CD4-positive, CD25-positive, alpha-beta regulatory T cell (primary cell): ENCODE results near the gene TIGAR. TPM values are rescaled to one million over a fixed set of nuclear protein-coding genes. Genes with fewer than 3 reads are reported as not detected.

Experiments used
- ATAC-seq, 2 donors: fragments of 150-1000 bp; cut with Tn5 transposase; one replicate each; pipeline ENCODE4 v1.10.0; 2021; ENCODE audit warnings: low read depth in 2 of 2, moderate number of reproducible peaks in 2 of 2, moderate library complexity in 1 of 2
- DNase-seq, 3 donors: peaks; one replicate each; pipeline versions ENCODE4 v3.0.0 to v3.0.0-alpha.2; 2012 to 2022; ENCODE audit warnings: mixed read lengths in 1 of 3
- H3K27ac ChIP-seq: one replicate; pipeline ENCODE4 v1.7.0; 2013; ENCODE audit warnings: mild to moderate bottlenecking, low read length; ENCODE audit not compliant: insufficient read depth, poor library complexity, severe bottlenecking
- H3K27me3 ChIP-seq: one replicate; pipeline ENCODE4 v1.7.0; 2013; ENCODE audit warnings: low read length; ENCODE audit not compliant: control insufficient read depth, insufficient read depth
- H3K36me3 ChIP-seq: one replicate; pipeline ENCODE4 v1.7.0; 2013; ENCODE audit warnings: mild to moderate bottlenecking, low read length, moderate library complexity; ENCODE audit not compliant: control insufficient read depth, insufficient read depth
- H3K4me1 ChIP-seq: 2 replicates; pipeline ENCODE4 v1.7.0; 2013; ENCODE audit warnings: mild to moderate bottlenecking, low read length; ENCODE audit not compliant: insufficient read depth, control insufficient read depth, poor library complexity, severe bottlenecking
- H3K4me3 ChIP-seq: one replicate; pipeline ENCODE4 v1.7.0; 2013; ENCODE audit warnings: low read depth, mild to moderate bottlenecking, low read length, moderate library complexity
- H3K9me3 ChIP-seq, 2 experiments: 1 replicate in 1 of 2; 2 replicates in 1 of 2; pipeline ENCODE4 v1.7.0; 2013; ENCODE audit warnings: low read length in 2 of 2, mild to moderate bottlenecking in 1 of 2, moderate library complexity in 1 of 2; ENCODE audit not compliant: control insufficient read depth in 2 of 2
- H3K27ac Mint-ChIP-seq, 3 donors: one replicate each; pipeline ENCODE4 v1.8.0; 2020 to 2022; ENCODE audit warnings: mild to moderate bottlenecking in 3 of 3, mixed read lengths in 3 of 3, moderate library complexity in 2 of 3
- H3K27me3 Mint-ChIP-seq: one replicate; pipeline ENCODE4 v1.8.0; 2022; ENCODE audit warnings: mild to moderate bottlenecking, mixed read lengths
- H3K36me3 Mint-ChIP-seq: one replicate; pipeline ENCODE4 v1.8.0; 2020; ENCODE audit warnings: mixed read lengths
- H3K4me1 Mint-ChIP-seq, 4 donors: one replicate each; pipeline ENCODE4 v1.8.0; 2020 to 2022; ENCODE audit warnings: mixed read lengths in 4 of 4, mild to moderate bottlenecking in 1 of 4
- H3K4me3 Mint-ChIP-seq, 4 donors: one replicate each; pipeline ENCODE4 v1.8.0; 2020 to 2022; ENCODE audit warnings: mild to moderate bottlenecking in 4 of 4, mixed read lengths in 4 of 4, moderate library complexity in 3 of 4
- H3K9me3 Mint-ChIP-seq, 7 donors: one replicate each; pipeline ENCODE4 v1.8.0; 2020 to 2022; ENCODE audit warnings: mixed read lengths in 7 of 7, mild to moderate bottlenecking in 3 of 7, moderate library complexity in 2 of 7
- polyA plus RNA-seq, 4 donors: library from polyadenylated mRNA; unstranded; fragments of 300-500 nt; fragmentation: Illumina TruSeq; gene quantifications; one replicate each; pipeline ENCODE4 v1.2.3, GENCODE V29; 2021
- total RNA-seq: library from RNA; stranded (reverse); gene quantifications from one replicate; pipeline ENCODE4 v1.2.3, GENCODE V29; 2022

TIGAR gene
- total and polyA plus RNA-seq, 5 donors from 2014 or later, result 2.1 to 13.3 (median 6.1) TPM

DNA sequence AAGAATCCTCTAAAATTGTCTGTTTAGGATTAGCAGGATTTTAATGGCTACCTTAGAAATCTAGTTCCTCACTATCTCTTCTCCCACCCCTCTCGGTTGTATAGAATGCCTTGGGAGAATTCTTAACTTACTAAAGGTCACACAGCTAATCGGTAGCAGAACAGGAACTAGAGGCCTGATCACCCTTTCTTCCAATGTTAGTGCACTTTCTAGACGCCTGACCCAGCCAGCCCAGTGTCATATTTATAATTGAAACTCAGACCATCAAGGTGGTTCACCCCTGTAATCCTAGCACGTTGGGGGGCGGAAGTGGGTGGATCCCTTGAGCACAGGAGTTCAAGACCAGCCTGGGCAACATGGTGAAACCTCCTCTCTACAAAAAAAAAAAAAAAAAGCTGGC is 1.7 kb downstream of the TIGAR start:
- Histone ChIP-seq H3K4me3 (peak overlapping the region; percentile 33), H3K36me3 (no peaks in the 10 kb centered on the region), H3K27ac (no peak overlapping the region), H3K27me3 (no peaks in the 10 kb centered on the region), H3K4me1 (peaks cover 21% of the 10 kb centered on the region), H3K9me3 (no peaks in the 10 kb centered on the region)
- ATAC-seq (no peak), DNase-seq (no peak)
- H3K27me3 Mint-ChIP-seq, result no peaks in the 10 kb centered on the region
- peak overlapping the region; percentile 73 to 96 (median 90) for H3K4me3 Mint-ChIP-seq
- H3K36me3 Mint-ChIP-seq, result peaks cover 7% of the 10 kb centered on the region
- peaks cover 29 to 58% (median 45%) of the 10 kb centered on the region in 4 donors for H3K4me1 Mint-ChIP-seq
- H3K27ac Mint-ChIP-seq, result peak overlapping the region in 2 of 3 donors; percentile 5 to 38
- no peaks in the 10 kb centered on the region for H3K9me3 Mint-ChIP-seq

DNA sequence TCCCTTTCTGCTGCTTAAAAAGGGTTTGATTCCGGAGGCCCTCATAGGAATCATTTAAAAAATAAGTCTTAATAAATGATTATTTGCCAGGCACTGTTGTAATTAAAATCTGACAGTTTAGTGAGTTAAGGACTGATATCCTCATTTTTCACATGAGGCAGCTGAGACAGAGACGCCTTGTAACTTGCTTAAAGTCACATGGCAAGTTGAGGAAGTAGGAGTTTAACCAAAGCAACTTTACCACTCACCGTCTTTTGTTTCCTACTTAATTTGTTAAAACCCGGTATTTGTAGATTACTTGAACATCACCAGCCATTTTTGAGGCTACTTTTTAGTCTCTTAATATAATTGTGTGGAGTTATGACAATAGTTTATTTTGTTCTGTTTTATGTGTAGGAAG is 2.4 kb downstream of the TIGAR start:
- DNase-seq (no peak), ATAC-seq (no peak)
- H3K27ac ChIP-seq, result no peak overlapping the region
- no peaks in the 10 kb centered on the region for H3K27me3 ChIP-seq
- H3K4me3 ChIP-seq, result peak overlapping the region; percentile 57
- no peaks in the 10 kb centered on the region for H3K36me3 ChIP-seq
- Mint-ChIP-seq H3K27me3 (no peaks in the 10 kb centered on the region), H3K36me3 (peaks cover 7% of the 10 kb centered on the region), H3K27ac (peak overlapping the region; percentile 5 to 38 (median 20)), H3K4me1 (peaks cover 29 to 58% (median 46%) of the 10 kb centered on the region in 4 donors), H3K9me3 (no peaks in the 10 kb centered on the region), H3K4me3 (peak overlapping the region; percentile 27 to 96 (median 84))
- peaks cover 21% of the 10 kb centered on the region for H3K4me1 ChIP-seq
- H3K9me3 ChIP-seq, result no peaks in the 10 kb centered on the region

- no peak for DNase-seq
- H3K36me3 ChIP-seq, result peaks cover under 1% of the 10 kb centered on the region
- H3K9me3 ChIP-seq, result no peaks in the 10 kb centered on the region
- Mint-ChIP-seq H3K27me3 (no peaks in the 10 kb centered on the region), H3K4me3 (peak overlapping the region in 1 of 4 donors; percentile 89), H3K36me3 (peaks cover 10% of the 10 kb centered on the region), H3K4me1 (peaks cover 33 to 60% (median 47%) of the 10 kb centered on the region in 4 donors), H3K9me3 (no peaks in the 10 kb centered on the region), H3K27ac (no peak overlapping the region)
- ATAC-seq, result no peak
- no peak overlapping the region for H3K27ac ChIP-seq
- H3K4me1 ChIP-seq, result peaks cover 21% of the 10 kb centered on the region
- H3K4me3 ChIP-seq, result no peak overlapping the region
- no peaks in the 10 kb centered on the region for H3K27me3 ChIP-seq
Observed at GRCh38 chr12:4324366-4324765, 3.4 kb downstream of the TIGAR start.

GRCh38 chr12:4325966-4326365 is 5.0 kb downstream of the TIGAR start:
- Histone ChIP-seq H3K36me3 (peaks cover 10% of the 10 kb centered on the region), H3K27ac (no peak overlapping the region), H3K27me3 (no peaks in the 10 kb centered on the region), H3K4me1 (peaks cover 13% of the 10 kb centered on the region), H3K4me3 (no peak overlapping the region), H3K9me3 (no peaks in the 10 kb centered on the region)
- ATAC-seq (no peak), DNase-seq (no peak)
- Mint-ChIP-seq H3K4me1 (peaks cover 36 to 53% (median 45%) of the 10 kb centered on the region in 4 donors), H3K9me3 (no peaks in the 10 kb centered on the region), H3K27me3 (no peaks in the 10 kb centered on the region), H3K4me3 (peak overlapping the region in 2 of 4 donors; percentile 58 to 62), H3K36me3 (peaks cover 15% of the 10 kb centered on the region), H3K27ac (peak overlapping the region in 2 of 3 donors; percentile 5 to 58)

- Mint-ChIP-seq H3K27me3 (no peaks in the 10 kb centered on the region), H3K4me1 (peaks cover 36 to 42% (median 41%) of the 10 kb centered on the region in 4 donors), H3K36me3 (peaks cover 18% of the 10 kb centered on the region), H3K9me3 (no peaks in the 10 kb centered on the region), H3K4me3 (no peak overlapping the region), H3K27ac (peak overlapping the region in 1 of 3 donors; percentile 39)
- no peak for ATAC-seq
- H3K27me3 ChIP-seq, result no peaks in the 10 kb centered on the region
- H3K27ac ChIP-seq, result no peak overlapping the region
- DNase-seq, result no peak
- H3K4me1 ChIP-seq, result peaks cover 13% of the 10 kb centered on the region
- H3K9me3 ChIP-seq, result no peaks in the 10 kb centered on the region
- no peak overlapping the region for H3K4me3 ChIP-seq
- peaks cover 13% of the 10 kb centered on the region for H3K36me3 ChIP-seq
Observed at GRCh38 chr12:4327293-4327692, 6.3 kb downstream of the TIGAR start.

GRCh38 chr12:4330203-4330602 is 9.2 kb downstream of the TIGAR start:
- H3K27me3 ChIP-seq, result no peaks in the 10 kb centered on the region
- Mint-ChIP-seq H3K27me3 (no peaks in the 10 kb centered on the region), H3K36me3 (peaks cover 28% of the 10 kb centered on the region), H3K4me3 (no peak overlapping the region), H3K9me3 (no peaks in the 10 kb centered on the region), H3K4me1 (peaks cover 22 to 25% (median 23%) of the 10 kb centered on the region in 4 donors), H3K27ac (peak overlapping the region in 1 of 3 donors; percentile 20)
- peaks cover 28% of the 10 kb centered on the region for H3K36me3 ChIP-seq
- H3K4me1 ChIP-seq, result no peaks in the 10 kb centered on the region
- DNase-seq (no peak), ATAC-seq (no peak)
- no peak overlapping the region for H3K27ac ChIP-seq
- no peak overlapping the region for H3K4me3 ChIP-seq
- no peaks in the 10 kb centered on the region for H3K9me3 ChIP-seq

DNA sequence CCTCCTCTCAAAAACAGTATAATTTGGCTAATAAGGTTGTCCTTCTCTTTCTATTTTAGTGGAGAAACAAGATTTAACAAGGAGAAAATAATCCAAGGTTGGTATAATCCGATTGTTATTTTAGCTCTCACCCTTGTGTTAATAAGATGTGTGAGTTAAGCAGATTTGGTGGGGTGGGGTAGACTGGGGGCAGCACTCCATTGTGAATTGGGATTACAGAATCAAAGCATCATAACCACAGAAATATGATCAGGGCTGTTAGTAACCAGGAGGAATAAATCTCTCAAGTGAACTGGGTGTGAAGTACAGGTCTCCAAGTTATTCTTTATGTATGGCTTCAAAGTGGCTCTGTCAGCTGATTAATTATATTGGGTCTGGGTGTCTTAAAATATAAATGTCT is 10.2 kb downstream of the TIGAR start:
- H3K27ac ChIP-seq, result no peak overlapping the region
- Mint-ChIP-seq H3K36me3 (peaks cover 32% of the 10 kb centered on the region), H3K4me3 (no peak overlapping the region), H3K9me3 (no peaks in the 10 kb centered on the region), H3K27me3 (no peaks in the 10 kb centered on the region), H3K27ac (peak overlapping the region in 1 of 3 donors; percentile 74), H3K4me1 (peaks cover 16 to 20% (median 18%) of the 10 kb centered on the region in 4 donors)
- H3K36me3 ChIP-seq, result peaks cover 32% of the 10 kb centered on the region
- H3K4me3 ChIP-seq, result no peak overlapping the region
- H3K9me3 ChIP-seq, result no peaks in the 10 kb centered on the region
- no peak for DNase-seq
- ATAC-seq, result no peak
- no peaks in the 10 kb centered on the region for H3K4me1 ChIP-seq
- H3K27me3 ChIP-seq, result no peaks in the 10 kb centered on the region

DNA sequence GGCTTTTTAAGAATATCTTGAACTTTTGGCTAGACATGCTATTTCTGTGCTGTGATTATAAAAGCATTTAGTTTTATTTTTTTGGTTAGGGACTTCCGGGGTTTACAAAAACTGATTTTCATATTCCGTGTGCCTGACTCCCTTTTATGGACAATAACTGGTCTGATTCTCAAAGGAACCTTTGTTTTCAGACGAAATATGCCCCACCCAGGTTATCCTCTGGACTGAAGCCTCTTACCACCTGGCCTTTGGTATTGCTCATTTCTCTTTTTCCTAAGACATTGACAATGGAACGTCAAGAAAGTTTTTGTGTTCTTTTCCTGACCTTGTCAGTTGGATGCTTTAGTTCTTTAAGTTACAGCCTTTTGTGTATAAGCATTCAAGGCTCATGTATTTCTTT is 10.8 kb downstream of the TIGAR start:
- ATAC-seq, result no peak
- Mint-ChIP-seq H3K27ac (no peak overlapping the region), H3K36me3 (peaks cover 37% of the 10 kb centered on the region), H3K9me3 (peaks cover 0 to 1% (median 0%) of the 10 kb centered on the region in 7 donors), H3K4me1 (peaks cover 12 to 18% (median 15%) of the 10 kb centered on the region in 4 donors), H3K27me3 (no peaks in the 10 kb centered on the region), H3K4me3 (no peak overlapping the region)
- no peak for DNase-seq
- H3K27me3 ChIP-seq, result no peaks in the 10 kb centered on the region
- H3K36me3 ChIP-seq, result peaks cover 34% of the 10 kb centered on the region
- no peaks in the 10 kb centered on the region for H3K4me1 ChIP-seq
- no peaks in the 10 kb centered on the region for H3K9me3 ChIP-seq
- H3K4me3 ChIP-seq, result no peak overlapping the region
- H3K27ac ChIP-seq, result no peak overlapping the region
